ENCODE results near the gene STK39.
A peak's percentile ranks its signal among the peaks of the same experiment; 100 is the strongest.

The STK39 gene

DNA sequence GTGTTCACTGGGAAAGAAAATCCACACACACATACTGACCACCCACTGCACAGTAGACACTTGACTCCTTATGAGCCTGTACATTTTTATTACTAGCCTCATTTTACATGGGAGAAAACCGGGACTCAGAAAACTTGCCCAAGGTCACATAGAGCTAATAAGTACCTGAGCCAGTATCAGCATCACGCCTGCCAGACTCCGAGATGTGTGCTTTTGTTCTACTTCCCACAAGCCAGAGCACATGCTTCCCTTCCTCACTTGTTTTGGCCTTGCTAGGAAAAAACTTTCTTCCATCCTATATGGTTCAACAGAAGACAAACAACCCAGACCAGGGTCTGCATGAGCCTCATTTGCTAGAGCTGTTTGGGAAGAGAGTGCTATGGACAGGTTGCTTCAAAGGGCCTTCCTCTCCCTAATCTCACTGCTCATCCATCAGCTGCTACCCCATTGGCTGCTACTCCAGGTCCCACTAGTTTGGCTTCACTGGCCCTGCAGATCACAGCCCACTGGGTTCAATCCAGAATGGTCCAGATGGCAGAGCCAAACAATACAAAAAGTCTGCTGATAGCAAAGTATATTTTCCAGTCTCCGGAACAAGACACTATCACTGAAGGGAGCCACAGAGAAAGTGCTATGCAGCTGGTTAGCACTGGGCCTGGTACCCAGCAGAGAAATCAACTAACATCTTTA, 63.9 kb downstream of the STK39 start:
- no peak for DNase-seq (ENCODE audit: low spot score)

GRCh38 chr2:168182550-168183249, 64.7 kb downstream of the STK39 start:
- DNase-seq (ENCODE audit: low spot score), result no peak

DNA sequence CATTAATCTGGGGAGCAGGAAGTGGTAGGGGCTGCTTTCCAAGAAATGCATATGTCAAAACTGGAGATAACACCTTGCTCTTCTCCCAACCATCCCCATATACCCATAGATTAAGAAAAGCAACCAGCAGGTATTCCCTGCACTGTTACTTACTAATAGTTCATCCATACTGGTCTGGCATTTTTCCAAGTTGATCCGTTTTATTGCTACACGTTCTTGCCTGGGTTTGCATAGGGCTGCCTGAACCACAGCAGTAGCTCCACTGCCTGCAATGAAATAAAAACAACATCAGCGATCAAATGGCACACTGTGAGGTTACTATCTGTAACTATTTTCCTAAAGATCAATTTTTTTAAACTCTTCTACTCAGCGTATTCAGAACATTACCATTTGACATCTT, 65.6 kb downstream of the STK39 start:
- no peak for DNase-seq (ENCODE audit: low spot score)

GRCh38 chr2:168180914-168181313, 66.5 kb downstream of the STK39 start:
- no peak for DNase-seq (ENCODE audit: low spot score)

DNA sequence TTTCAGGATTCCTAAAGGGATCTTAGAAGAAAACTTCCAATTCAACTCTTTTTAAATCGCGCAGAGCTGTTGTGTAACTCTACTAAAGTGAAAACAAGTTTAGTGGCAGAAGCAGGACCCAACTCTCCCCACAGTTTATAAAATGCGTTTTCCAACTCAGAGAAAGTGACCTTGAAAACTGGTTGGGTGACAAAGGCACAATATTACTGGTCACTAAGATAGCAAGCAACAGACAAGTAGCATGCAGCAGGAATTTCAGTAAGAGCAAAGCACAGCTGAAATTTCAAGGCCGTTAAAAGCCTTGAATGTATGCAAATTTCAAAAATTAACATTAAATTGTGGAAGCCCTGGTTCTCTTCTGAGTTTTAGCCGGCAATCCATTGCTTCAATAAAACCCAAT, 66.9 kb downstream of the STK39 start:
- DNase-seq (ENCODE audit: low spot score), result no peak

- no peak for DNase-seq (ENCODE audit: low spot score)
Observed at GRCh38 chr2:168179592-168179991, 67.8 kb downstream of the STK39 start.

DNA sequence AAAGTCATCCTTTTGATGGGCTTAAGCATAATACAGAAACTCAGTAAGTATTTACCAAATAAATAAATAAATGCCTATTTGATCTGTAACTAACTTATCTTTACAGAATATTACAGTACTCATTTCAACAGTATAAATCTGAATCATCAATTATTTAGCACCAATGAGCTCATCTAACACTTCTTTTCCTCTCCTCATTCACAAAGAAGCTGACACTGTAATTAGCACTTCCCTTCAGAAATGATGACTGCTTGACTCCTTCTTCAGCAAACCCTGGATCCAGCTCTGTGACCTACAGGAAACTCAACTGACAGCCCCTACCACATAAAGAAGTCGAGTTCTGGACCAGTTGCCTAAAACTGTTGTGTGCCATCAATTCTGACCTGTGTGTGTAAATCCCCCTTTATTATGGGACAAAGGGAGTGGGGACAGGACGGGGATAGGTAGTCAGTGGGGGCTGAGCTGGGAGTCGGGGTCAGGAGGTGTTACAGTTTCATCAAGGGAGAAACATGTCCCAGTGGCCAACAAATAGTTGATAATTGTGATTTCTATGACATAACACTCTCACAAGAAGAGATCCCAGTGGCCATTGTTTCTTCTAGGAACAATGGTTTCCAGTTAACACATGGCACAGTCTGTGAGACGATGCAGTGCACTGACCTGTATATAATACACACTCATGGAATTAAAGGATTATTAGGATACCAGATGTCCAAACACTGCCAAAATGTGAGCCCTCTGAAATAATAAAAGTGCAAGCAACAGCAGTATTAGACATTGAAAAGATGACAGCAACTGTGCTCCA, 68.7 kb downstream of the STK39 start:
- DNase-seq (ENCODE audit: low spot score), result no peak

GRCh38 chr2:168176402-168176801, 71.0 kb downstream of the STK39 start:
- DNase-seq (ENCODE audit: low spot score), result no peak

DNA sequence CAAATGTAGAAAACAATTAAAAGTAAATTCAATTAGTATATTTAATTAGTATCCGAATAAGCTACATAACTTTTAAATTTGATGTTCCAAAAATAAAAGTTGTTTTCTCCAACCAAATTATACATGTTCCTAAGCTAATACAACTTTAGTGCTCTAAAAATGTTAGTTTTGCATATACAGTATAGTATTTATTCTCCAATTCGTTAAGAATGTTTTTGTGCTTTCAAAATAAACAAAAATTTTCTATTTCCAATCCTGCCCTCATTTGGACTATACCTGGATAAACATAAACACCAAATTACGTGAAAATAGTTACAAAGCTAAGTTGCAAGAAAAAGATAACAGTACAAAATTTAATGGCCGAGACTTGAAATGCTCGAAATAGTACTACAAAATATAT, 71.9 kb downstream of the STK39 start:
- no peak for DNase-seq (ENCODE audit: low spot score)

- no peak for DNase-seq (ENCODE audit: low spot score)
Observed at GRCh38 chr2:168174756-168175155, 72.6 kb downstream of the STK39 start.

- no peak for DNase-seq (ENCODE audit: low spot score)
Observed at GRCh38 chr2:168172071-168172470, 75.3 kb downstream of the STK39 start.

DNA sequence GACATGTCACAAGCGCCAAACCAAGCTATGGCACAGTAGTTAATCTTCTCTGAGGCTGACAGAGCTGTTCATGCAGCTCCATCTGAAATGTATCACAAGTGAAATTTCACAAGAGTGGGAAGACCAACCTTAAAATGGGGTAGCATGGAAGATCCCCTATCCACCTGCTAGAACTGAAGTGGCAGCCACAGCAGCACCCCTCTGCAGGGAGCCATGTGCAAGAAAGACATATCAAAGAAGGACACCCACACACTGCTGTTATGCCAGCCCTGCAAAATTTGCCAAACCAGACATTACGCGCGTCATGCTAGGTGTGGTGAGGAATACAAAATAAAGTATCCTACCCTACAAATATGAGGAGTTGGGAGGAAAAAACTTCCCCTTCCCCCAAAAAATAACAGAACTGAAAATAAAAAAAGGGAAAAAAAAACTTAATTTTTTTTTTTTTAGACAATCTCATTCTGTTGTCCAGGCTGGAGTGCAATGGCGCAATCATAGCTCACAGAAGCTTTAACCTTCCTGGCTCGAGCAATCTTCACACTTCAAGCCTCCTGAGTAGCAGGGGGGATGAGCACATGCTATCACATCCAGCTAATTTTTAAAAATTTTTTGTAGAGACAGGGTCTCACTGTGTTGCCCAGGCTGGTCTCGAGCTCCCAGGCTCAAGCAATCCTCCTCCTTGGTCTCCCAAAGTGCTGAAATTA, 76.2 kb downstream of the STK39 start:
- DNase-seq (ENCODE audit: low spot score), result no peak

DNA sequence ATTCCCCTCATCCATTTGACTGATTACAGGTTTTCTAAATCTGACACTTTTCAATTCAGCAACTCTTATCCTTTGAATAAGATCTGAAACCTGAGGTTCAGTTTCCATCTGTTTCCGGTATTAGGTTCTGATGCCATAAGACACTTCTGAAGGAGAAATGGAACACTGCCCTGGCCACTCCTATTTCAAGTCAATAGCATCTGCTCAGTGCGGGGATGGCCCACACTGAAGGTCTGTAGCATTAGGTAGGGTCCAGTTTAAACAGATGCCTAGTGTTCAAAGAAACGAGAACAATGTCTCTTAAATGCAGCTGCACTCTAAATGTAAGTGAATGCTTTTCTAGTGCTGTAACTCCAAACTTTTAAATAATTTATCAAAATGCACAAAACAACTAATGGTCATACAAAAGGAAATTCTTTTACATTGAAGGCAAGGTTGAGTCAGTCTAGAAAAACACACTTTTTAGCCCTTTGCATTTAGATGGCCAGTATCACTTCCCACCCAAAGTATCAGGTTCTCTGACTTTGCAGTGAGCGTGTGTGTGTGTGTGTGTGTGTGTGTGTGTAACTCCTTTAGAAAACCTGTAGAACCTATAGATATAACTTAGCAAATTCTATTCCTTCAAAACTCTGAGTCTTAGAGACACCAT, 78.2 kb downstream of the STK39 start:
- DNase-seq (ENCODE audit: low spot score), result no peak

- DNase-seq (ENCODE audit: low spot score), result no peak
Observed at GRCh38 chr2:168167511-168168263, 79.7 kb downstream of the STK39 start.

- peak; percentile 23 for DNase-seq (ENCODE audit: low spot score)
Observed at GRCh38 chr2:168166902-168167510, 80.4 kb downstream of the STK39 start.

DNA sequence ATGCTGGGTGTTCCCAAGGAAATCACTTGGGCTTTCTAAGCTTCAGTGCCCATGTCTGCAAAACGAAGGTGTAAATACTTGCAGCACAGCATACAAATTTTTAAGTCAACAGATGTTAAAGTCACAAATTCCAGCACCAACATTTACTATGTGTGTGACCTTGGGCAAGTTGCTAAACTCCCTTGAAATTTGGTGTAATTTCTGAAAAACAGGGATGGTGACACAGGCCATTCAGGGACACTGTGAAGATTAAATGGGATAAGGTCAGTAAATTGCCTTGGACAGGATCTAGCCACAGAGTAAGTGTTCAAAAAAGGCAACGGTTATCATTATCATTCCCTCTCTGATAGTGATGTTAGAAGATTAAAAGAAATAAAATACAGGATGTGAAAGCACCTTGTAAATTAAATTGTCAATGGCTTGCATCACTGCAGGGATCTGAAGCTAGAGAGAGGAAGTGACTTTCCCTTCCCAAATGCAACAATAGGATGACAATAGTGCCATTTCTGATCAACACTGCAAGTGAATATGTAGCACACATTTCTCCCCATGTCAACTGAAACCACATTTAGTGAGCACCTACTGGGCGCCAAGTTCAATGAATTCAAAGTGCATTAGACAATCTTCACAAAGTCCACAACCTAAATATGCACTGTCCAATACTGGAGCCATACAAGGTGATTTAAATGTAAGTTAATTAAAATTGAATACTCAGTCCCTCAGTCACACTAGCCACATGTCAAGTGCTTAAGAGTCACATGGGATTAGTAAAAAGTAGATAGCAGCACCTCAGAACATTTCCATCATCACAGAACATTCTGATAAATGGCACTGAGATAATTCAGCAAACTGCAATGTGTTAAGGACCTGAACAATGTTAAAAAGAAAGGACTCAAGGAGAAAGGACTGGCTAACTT, 81.2 kb downstream of the STK39 start:
- no peak for DNase-seq (ENCODE audit: low spot score)

GRCh38 chr2:168165397-168165796, 82.0 kb downstream of the STK39 start:
- peak; percentile 61 for DNase-seq (ENCODE audit: low spot score)

DNA sequence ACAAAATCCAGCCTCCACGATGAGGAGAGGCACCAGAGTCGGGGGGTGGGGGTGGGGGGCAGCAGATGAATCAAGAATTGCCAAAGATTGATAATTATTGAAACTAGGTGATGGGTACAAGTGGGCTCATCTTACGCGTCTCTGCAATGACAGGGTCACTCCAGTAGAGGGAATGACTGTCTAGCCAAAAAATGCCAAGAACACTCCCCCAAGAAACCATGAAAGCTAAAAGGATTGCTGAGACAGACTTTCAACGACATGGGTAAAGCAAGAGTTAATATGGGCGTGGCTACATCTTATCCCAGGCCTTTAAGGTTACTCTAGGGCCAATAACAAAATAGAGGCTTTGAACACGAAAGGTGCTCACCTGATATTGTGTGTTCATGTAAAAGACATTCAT, 86.5 kb downstream of the STK39 start:
- no peak for DNase-seq (ENCODE audit: low spot score)

- DNase-seq (ENCODE audit: low spot score), result no peak
Observed at GRCh38 chr2:168159754-168160585, 87.4 kb downstream of the STK39 start.

Measured in AG20443 (cell line).